ENCODE results near the gene SPDYE4. TPM values are rescaled to one million over a fixed set of nuclear protein-coding genes. Genes with fewer than 3 reads are reported as not detected.
A peak's percentile ranks its signal among the peaks of the same experiment; 100 is the strongest.

SPDYE4 gene
- total RNA-seq, 2 donors from 2014 or later, result not detected

- DNase-seq (ENCODE audit: low spot score), result no peak
- H3K36me3 ChIP-seq, result no peaks in the 10 kb centered on the region
- no peaks in the 10 kb centered on the region for H3K4me1 ChIP-seq (ENCODE audit: control insufficient read depth in 1 of 2, low read depth in 2 of 2)
- TF ChIP-seq CTCF (IDR thresholded peaks at IDR 0.05), result no peak
- ATAC-seq (ENCODE audit: insufficient number of reproducible peaks, low FRiP score, low read depth), result no peak
- H3K9me3 ChIP-seq, result no peaks in the 10 kb centered on the region
- H3K27me3 ChIP-seq (replicated peaks; ENCODE audit: insufficient read depth), result no peaks in the 10 kb centered on the region
- H3K4me3 ChIP-seq, result no peak overlapping the region
- H3K27ac ChIP-seq, result no peak overlapping the region
These were observed 5.0 kb downstream of the SPDYE4 start for GRCh38 chr17:8753136-8753975.

- no peaks in the 10 kb centered on the region for H3K9me3 ChIP-seq
- TF ChIP-seq CTCF (IDR thresholded peaks at IDR 0.05), result no peak
- DNase-seq (ENCODE audit: low spot score) (no peak), ATAC-seq (ENCODE audit: insufficient number of reproducible peaks, low FRiP score, low read depth) (no peak)
- no peaks in the 10 kb centered on the region for H3K27me3 ChIP-seq (replicated peaks; ENCODE audit: insufficient read depth)
- peaks cover 0 to 11% of the 10 kb centered on the region in 2 donors for H3K4me1 ChIP-seq (ENCODE audit: control insufficient read depth in 1 of 2, low read depth in 2 of 2)
- no peaks in the 10 kb centered on the region for H3K36me3 ChIP-seq
- H3K27ac ChIP-seq, result no peak overlapping the region
- no peak overlapping the region for H3K4me3 ChIP-seq
These were observed 8.7 kb downstream of the SPDYE4 start for GRCh38 chr17:8749616-8750015.

GRCh38 chr17:8747742-8748141 lies 10.6 kb downstream of the SPDYE4 start:
- peak overlapping the region in 1 of 2 donors; percentile 51 for H3K27ac ChIP-seq
- no peak for TF ChIP-seq CTCF (IDR thresholded peaks at IDR 0.05)
- ATAC-seq (ENCODE audit: insufficient number of reproducible peaks, low FRiP score, low read depth), result no peak
- no peak overlapping the region for H3K4me3 ChIP-seq
- H3K27me3 ChIP-seq (replicated peaks; ENCODE audit: insufficient read depth), result no peaks in the 10 kb centered on the region
- H3K36me3 ChIP-seq, result no peaks in the 10 kb centered on the region
- no peak for DNase-seq (ENCODE audit: low spot score)
- H3K4me1 ChIP-seq (ENCODE audit: control insufficient read depth in 1 of 2, low read depth in 2 of 2), result peaks cover 0 to 17% of the 10 kb centered on the region in 2 donors
- no peaks in the 10 kb centered on the region for H3K9me3 ChIP-seq

- no peaks in the 10 kb centered on the region for H3K9me3 ChIP-seq
- no peaks in the 10 kb centered on the region for H3K36me3 ChIP-seq
- peaks cover 0 to 17% of the 10 kb centered on the region in 2 donors for H3K4me1 ChIP-seq (ENCODE audit: control insufficient read depth in 1 of 2, low read depth in 2 of 2)
- peak overlapping the region; percentile 82 to 84 for H3K27ac ChIP-seq
- no peaks in the 10 kb centered on the region for H3K27me3 ChIP-seq (replicated peaks; ENCODE audit: insufficient read depth)
- peak; percentile 3 for ATAC-seq (ENCODE audit: insufficient number of reproducible peaks, low FRiP score, low read depth)
- DNase-seq (ENCODE audit: low spot score), result no peak
- TF ChIP-seq CTCF (IDR thresholded peaks at IDR 0.05), result no peak
- peak overlapping the region; percentile 86 for H3K4me3 ChIP-seq
These were observed 11.7 kb downstream of the SPDYE4 start for GRCh38 chr17:8746501-8747236.
